ENCODE measurements around the gene SIK1. TPM values are rescaled to one million over a fixed set of nuclear protein-coding genes. Genes with fewer than 3 reads are reported as not detected.
"Not testable (repeated sequence)": the region's sequence is repeated elsewhere in the genome, so short reads cannot be mapped to it uniquely, and the experiment has no call there.

The SIK1 gene
- total RNA-seq, 1 donor from 2014 or later: 5.5 TPM

DNA sequence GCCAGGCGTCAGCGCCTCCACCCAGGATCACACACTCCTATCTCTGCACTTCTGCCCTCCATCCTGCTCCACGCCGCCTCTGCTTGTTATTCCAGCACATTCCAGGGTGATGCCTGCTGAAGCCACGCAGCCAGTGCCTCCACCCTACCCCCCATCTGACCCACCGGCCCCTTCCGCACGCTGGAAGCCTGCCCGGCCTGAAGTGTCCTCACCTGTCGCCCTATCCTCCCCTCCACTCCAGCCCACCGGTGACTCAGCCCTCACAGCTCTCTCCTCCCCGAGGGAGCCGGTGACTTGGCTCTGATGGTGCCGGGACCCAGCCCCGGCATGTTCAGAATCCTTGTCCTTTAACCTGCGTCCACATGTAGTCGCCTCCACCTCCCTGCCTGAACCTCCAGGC lies 24.9 kb upstream of the SIK1 start:
- H3K4me1 Mint-ChIP-seq (ENCODE audit: low read depth); H3K27ac Mint-ChIP-seq; intact Hi-C loops (cut with micrococcal nuclease); H3K9me3 Mint-ChIP-seq; H3K36me3 Mint-ChIP-seq (ENCODE audit: low read depth); DNase-seq (ENCODE audit: low spot score); H3K4me3 Mint-ChIP-seq; H3K27me3 Mint-ChIP-seq (ENCODE audit: insufficient read depth): not testable (repeated sequence)

DNA sequence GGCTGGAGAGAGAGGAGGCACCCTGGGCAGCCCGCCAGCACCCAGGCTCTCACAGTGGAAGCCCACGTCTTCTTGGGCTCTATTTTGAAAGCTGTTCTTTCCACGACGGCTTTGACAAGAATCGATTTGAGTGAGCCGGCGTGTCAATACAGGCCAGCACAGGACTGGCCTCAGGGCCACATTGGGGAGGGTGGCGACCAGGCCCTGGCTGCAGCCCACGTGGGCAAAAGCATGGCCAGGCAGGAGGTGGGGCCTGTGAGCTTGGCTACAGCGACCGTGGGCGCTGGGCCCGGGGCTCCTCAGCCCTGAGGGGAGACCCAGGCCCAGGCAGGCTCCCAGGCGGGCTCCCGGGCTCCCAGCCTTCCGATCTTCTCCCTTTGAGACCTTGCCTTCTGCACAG lies 23.4 kb upstream of the SIK1 start:
- intact Hi-C loops (cut with micrococcal nuclease); H3K27me3 Mint-ChIP-seq (ENCODE audit: insufficient read depth); H3K27ac Mint-ChIP-seq; H3K9me3 Mint-ChIP-seq; DNase-seq (ENCODE audit: low spot score); H3K36me3 Mint-ChIP-seq (ENCODE audit: low read depth); H3K4me1 Mint-ChIP-seq (ENCODE audit: low read depth); H3K4me3 Mint-ChIP-seq: not testable (repeated sequence)

DNA sequence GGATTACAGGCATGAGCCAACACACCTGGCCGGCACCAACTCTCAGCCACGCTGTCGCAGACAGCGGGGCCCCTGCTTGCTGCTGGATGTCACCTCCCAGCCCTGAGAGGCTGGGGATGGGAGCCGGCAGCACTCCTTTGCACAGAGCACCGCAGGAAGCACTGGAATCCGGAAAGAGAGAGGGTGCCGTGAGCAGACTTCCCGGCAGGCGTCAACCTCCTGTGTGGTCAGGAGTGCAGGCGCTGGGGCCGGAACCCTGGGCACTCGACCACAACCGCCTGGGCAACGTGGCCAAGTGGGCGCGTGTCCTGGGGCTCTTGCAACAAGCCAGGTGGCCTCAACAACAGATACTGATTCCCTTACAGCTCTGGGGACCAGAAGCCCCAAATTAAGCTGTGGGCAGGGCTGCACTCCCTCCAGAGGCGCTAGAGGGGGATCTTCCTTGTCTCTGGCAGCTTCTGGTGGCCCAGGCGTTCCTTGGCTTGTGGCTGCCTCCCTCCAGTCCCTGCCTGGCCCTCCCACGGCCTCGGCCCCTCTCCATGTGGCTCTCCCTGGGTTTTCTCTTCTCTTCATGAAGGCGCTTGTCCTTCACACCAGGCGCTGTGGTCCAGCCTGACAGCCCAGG lies 20.5 kb upstream of the SIK1 start:
- H3K36me3 Mint-ChIP-seq (ENCODE audit: low read depth); H3K4me1 Mint-ChIP-seq (ENCODE audit: low read depth): not testable (repeated sequence)

DNA sequence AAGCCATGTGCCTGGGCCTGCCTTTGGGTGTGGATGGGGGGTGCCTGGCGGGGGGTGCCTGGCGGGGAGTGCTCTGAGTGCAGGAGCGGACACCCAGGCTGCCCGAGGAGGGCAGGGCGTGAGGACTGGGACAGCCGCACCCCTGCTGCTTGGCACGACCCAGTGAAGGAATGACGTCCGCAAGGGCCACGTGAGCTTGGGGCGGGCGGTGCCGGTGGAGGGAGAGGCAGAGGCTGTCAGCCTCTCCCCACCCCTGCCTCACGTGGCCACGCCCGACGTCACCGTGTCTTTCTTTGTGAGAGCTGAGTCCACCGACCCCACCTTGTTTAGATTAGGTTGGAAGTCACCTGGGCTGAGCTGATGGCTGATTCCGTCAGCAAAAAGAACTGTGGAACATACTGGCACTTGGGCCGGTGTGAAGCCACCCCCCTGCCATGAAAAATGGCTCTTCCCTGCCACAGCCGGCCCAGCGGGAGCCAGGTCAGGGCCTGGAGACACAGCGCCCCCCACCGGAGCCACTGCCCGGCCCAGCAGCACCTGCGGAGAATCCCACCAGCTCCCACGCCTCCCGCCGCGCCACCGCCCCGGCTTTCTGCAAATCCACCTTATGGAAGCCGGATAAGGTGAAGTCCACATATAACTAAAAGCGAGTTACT lies 19.5 kb upstream of the SIK1 start:
- intact Hi-C loops (cut with micrococcal nuclease); DNase-seq (ENCODE audit: low spot score); H3K36me3 Mint-ChIP-seq (ENCODE audit: low read depth); H3K9me3 Mint-ChIP-seq; H3K4me1 Mint-ChIP-seq (ENCODE audit: low read depth); H3K4me3 Mint-ChIP-seq; H3K27me3 Mint-ChIP-seq (ENCODE audit: insufficient read depth); H3K27ac Mint-ChIP-seq: not testable (repeated sequence)

More for the DNA sequence above, 20.5 kb upstream of the SIK1 start:
- H3K27me3 Mint-ChIP-seq (ENCODE audit: insufficient read depth); H3K9me3 Mint-ChIP-seq; DNase-seq (ENCODE audit: low spot score); H3K27ac Mint-ChIP-seq; intact Hi-C loops (cut with micrococcal nuclease); H3K4me3 Mint-ChIP-seq: not testable (repeated sequence)

DNA sequence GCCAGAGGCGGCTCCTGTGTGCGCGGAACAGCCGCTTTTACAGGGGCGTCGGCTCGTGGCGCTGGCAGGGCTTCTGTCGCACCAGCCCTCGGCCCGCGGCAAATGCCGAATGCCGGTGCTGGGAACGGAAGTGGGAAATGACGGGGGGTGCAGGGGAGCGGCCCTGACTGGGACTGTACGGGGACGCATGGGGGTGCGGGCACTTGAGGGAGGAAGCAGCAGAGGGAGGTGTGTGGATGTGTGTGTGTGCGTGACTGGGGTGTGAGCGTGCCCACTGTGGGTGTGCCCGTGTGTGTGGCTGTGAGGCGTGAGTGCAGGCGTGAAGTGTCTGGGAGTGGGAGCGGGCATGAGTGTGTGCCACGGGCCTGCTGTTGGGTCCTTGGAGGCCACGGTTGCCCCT lies 17.6 kb upstream of the SIK1 start:
- not testable (repeated sequence) for H3K27me3 Mint-ChIP-seq (ENCODE audit: insufficient read depth); H3K36me3 Mint-ChIP-seq (ENCODE audit: low read depth); H3K4me1 Mint-ChIP-seq (ENCODE audit: low read depth)

DNA sequence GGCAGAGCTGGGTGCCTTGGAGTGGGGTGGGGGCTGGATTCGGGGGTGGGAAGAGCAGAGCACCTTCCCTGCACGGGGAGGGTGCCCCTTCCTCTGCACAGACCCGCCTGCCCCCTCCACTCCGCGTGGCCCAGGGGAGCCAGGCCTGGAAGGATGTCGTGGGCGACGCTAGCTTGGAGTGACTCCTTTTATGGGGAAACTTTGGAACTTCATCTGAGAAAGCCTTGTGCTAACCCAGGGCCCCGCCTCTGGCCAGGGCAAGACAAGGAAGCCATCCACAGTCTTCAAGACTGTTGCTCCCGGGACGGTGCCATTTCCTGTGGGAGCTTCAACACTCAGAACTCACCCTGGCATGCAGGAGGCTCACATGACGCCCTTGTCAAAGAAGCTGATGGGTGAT lies 15.6 kb upstream of the SIK1 start:
- H3K36me3 Mint-ChIP-seq (ENCODE audit: low read depth); DNase-seq (ENCODE audit: low spot score); intact Hi-C loops (cut with micrococcal nuclease); H3K9me3 Mint-ChIP-seq; H3K4me1 Mint-ChIP-seq (ENCODE audit: low read depth); H3K4me3 Mint-ChIP-seq; H3K27ac Mint-ChIP-seq; H3K27me3 Mint-ChIP-seq (ENCODE audit: insufficient read depth): not testable (repeated sequence)

More for the DNA sequence above, 17.6 kb upstream of the SIK1 start:
- H3K4me3 Mint-ChIP-seq; intact Hi-C loops (cut with micrococcal nuclease); H3K9me3 Mint-ChIP-seq; H3K27ac Mint-ChIP-seq; DNase-seq (ENCODE audit: low spot score): not testable (repeated sequence)

DNA sequence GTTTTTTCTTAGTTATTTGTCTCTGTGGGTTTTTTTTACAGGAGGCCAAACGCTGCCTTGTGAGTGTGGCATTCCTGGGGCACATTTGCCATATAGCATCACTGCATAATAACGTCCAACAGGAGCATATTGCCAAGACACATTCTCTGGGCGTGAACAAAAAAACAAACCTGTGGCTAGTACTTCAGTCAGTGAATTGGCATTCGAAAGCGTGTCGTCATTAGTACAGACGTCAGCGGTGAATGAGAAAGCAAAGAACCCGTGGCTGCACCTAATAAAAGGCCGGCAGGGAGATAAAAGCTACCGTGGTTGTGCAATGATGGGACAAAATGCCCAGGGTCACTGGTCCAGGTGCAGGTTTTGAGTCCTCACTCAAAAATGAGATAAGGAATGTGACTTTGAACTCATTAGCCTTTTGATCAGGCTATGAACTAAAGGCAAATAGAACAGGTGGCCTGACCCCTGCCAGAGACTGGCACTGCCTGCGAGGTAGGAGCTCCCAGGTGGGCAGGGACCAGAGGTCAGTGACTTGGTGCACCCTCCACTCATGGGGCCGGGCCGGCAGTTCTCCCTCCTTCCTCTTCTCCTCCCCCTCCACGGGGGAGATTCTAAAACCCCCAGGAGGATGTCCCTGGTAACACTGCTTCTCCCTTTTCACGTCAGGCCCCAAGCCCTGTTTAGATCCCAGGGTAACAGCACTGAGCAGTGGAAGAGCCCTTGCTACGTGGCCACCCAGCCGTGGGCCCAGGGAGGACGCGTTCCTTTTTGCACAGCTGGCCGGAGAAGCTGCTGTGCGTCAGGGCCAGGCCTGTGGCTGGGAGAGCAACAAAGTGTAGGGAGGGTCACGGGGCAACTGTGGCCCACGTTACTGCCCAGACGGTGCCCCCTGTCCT lies 14.2 kb upstream of the SIK1 start:
- H3K27me3 Mint-ChIP-seq (ENCODE audit: insufficient read depth); H3K4me1 Mint-ChIP-seq (ENCODE audit: low read depth); DNase-seq (ENCODE audit: low spot score); H3K4me3 Mint-ChIP-seq; H3K27ac Mint-ChIP-seq; H3K9me3 Mint-ChIP-seq; intact Hi-C loops (cut with micrococcal nuclease); H3K36me3 Mint-ChIP-seq (ENCODE audit: low read depth): not testable (repeated sequence)

DNA sequence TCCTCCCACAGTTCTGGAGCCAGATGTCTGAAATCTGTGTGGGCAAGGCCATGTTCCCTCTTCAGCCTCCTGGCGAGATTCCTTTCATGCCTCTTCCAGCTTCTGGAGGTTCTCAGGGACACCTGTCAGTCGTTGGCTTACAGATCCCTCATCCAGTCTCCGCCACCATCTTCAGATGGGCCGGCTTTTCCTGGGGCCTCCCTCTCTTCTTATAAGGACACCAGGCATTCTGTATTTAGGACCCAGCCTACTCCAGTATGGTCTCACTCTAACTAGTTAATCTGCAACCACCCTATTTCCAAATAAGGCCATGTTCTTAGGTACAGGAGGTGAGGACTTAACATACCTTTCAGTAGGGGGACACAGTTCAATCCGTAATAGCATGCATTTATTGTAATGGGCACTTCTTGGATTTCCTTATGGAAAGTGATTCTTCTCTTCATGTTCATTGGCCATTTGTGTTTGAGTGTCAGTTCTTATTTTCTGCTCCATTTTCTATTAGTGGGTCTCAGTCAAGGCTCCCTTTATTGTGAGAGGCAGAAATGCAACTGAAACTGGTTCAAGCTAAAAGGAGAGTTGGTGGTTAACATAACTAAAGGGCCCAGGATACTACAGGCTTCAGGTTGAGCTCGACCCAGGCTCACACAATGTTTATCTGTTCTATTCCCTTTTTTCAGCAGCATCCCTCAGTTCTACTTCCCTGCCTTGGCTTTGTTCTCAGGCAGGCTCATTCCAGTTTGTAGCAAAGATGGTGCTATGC lies 12.6 kb upstream of the SIK1 start:
- H3K4me1 Mint-ChIP-seq (ENCODE audit: low read depth); H3K36me3 Mint-ChIP-seq (ENCODE audit: low read depth); H3K4me3 Mint-ChIP-seq; DNase-seq (ENCODE audit: low spot score); H3K27ac Mint-ChIP-seq; H3K9me3 Mint-ChIP-seq; intact Hi-C loops (cut with micrococcal nuclease); H3K27me3 Mint-ChIP-seq (ENCODE audit: insufficient read depth): not testable (repeated sequence)

DNA sequence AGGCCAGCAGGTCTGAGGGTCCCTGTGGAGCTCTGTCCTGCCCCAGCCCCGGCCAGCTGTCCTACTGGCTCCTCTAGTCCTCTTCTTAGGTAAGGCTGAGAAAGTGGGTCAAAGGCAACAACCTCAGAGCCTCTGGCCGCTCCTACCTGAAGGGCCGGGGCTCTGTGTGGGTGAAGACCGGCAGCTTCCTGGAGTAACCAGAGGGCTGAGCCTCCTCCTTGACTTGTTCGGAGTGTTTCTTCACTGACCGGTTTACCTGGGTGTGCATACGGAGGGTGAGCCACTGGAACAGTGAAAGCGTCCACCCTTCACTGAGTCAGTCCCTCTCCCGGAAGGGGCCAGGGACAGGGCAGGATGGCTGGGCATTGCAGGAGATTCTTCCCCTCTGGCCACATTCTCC lies 9.3 kb upstream of the SIK1 start:
- H3K9me3 Mint-ChIP-seq; H3K27ac Mint-ChIP-seq; intact Hi-C loops (cut with micrococcal nuclease); H3K27me3 Mint-ChIP-seq (ENCODE audit: insufficient read depth); H3K36me3 Mint-ChIP-seq (ENCODE audit: low read depth); H3K4me3 Mint-ChIP-seq; DNase-seq (ENCODE audit: low spot score); H3K4me1 Mint-ChIP-seq (ENCODE audit: low read depth): not testable (repeated sequence)

DNA sequence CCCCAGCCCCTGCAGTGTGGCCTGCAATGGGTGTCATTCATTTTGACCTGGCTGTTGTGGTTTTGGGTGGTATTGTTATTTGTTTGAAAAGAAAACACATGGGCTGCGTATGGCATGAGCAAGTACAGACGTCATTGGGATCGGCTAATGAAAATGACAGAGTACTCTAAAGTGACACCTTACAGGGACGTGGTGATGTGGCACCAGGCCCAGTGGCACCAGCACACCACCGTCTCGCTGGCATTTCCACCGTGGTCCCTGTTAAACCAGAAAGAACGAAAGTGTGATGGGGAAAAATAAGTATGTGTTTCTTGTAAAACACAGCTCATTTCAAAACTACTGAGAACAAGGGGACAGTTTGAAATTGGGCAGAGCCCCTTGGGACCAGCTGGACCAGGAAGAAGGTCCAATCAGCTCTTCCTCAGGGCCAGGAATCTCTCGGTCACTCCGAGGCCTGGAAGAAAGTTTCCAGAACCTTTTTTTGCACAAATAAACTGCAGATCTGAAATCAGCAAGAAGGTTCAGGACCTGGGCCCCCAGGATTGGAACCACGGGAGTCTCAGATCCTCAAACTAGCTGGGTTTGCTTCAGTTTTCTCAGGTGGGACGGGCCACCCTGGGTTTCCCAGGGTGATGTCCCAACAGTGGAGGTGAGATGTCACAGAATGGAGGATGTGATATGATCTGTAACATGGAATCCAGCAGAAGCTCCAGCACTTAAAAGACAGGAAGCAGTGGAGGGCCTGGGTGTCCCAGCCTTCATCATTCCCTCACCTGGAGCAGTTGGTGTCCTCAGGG lies 6.6 kb upstream of the SIK1 start:
- intact Hi-C loops (cut with micrococcal nuclease); H3K27me3 Mint-ChIP-seq (ENCODE audit: insufficient read depth); H3K27ac Mint-ChIP-seq; H3K4me1 Mint-ChIP-seq (ENCODE audit: low read depth); H3K9me3 Mint-ChIP-seq; H3K4me3 Mint-ChIP-seq; DNase-seq (ENCODE audit: low spot score); H3K36me3 Mint-ChIP-seq (ENCODE audit: low read depth): not testable (repeated sequence)

DNA sequence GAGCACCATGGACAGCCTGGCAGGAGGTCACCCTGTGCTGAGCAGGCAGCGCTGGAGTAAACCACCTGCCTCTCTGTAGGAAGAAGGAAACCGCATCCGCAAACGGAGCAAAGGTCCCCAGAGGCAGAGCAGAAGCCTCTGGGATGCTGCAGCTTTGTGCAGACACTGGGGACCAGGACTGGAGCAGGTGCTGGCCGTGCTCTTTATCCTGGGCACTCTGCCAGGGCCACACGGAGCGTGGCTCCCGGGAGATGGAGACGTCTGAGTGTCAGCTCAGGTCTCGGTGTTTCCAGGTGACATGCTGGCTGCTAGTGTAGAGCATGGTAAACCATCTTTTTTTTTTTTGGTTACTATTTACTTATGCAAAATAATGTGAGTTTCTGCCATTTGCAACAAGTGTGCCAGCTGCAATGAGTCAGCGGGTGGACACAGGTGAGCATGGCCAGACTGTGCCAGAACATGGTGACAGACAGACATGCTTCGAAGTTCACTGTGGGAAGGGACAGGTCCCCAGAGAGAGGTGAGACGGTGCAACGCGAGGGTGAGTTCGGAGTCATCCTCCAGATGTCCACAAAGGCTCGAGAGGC lies 4.0 kb upstream of the SIK1 start:
- intact Hi-C loops (cut with micrococcal nuclease); H3K27ac Mint-ChIP-seq; H3K36me3 Mint-ChIP-seq (ENCODE audit: low read depth); DNase-seq (ENCODE audit: low spot score); H3K9me3 Mint-ChIP-seq; H3K4me1 Mint-ChIP-seq (ENCODE audit: low read depth); H3K4me3 Mint-ChIP-seq; H3K27me3 Mint-ChIP-seq (ENCODE audit: insufficient read depth): not testable (repeated sequence)

DNA sequence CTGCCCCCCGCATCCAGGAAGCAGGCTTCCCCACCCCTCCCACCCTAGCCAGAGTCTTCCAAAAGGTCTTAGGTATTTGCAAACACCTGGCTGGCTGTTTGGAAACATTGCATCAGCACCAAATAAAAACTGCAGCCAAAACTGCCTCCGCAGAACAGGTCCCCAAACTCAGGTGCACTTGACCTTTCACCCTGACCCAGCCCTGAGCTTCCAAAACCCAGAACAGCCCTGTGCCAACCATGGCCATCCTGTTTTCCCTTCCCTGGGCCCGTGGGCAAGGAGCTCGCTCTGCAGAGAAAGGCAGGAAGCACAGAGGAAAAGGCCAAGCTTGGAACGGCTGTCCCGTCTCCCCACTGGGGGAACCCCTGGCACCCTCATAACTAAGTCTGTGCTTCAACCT lies 2.0 kb upstream of the SIK1 start:
- H3K27me3 Mint-ChIP-seq (ENCODE audit: insufficient read depth); intact Hi-C loops (cut with micrococcal nuclease); H3K27ac Mint-ChIP-seq; H3K9me3 Mint-ChIP-seq; H3K4me1 Mint-ChIP-seq (ENCODE audit: low read depth); DNase-seq (ENCODE audit: low spot score); H3K4me3 Mint-ChIP-seq; H3K36me3 Mint-ChIP-seq (ENCODE audit: low read depth): not testable (repeated sequence)

Measured in activated T-helper 1 cell treated with anti-CD3 and anti-CD28 coated beads, Interleukin-12 subunit alpha, Interleukin-12 subunit beta, Interleukin-2, Interleukin-4 antibody, amounts not matched to agents 30 ng/mL and 10 ng/mL and 1 ng/mL, durations not matched to agents 14 hours and 24 hours and 36 hours (primary cell).